ENCODE results near the gene PRPSAP1.

- TF ChIP-seq CTCF (conservative IDR thresholded peaks at IDR 0.05; ENCODE audit: low read depth, low read length), result no peak
- TF ChIP-seq EZH2 (IDR thresholded peaks at IDR 0.05; ENCODE audit: borderline replicate concordance, low read depth, low read length, poor library complexity, severe bottlenecking), result no peak
These were observed 13.9 kb upstream of the PRPSAP1 start for GRCh38 chr17:76367642-76368041.
